GM23248 (cell line): ENCODE data around the gene CYB5D1. TPM values are rescaled to one million over a fixed set of nuclear protein-coding genes. Genes with fewer than 3 reads are reported as not detected.
A peak's percentile ranks its signal among the peaks of the same experiment; 100 is the strongest.

Source experiments
- DNase-seq: peaks from one replicate; pipeline ENCODE4 v3.0.0-alpha.2; 2015
- H2AFZ ChIP-seq: fragments of 200-600 bp; sonication (generic); 2 replicates; pipeline ENCODE4 v1.6.1; 2016; ENCODE audit warnings: antibody characterized with exemption
- H3F3A ChIP-seq: fragments of 200-600 bp; sonication (generic); 2 replicates; pipeline ENCODE4 v1.6.1; 2016; ENCODE audit warnings: mild to moderate bottlenecking, antibody characterized with exemption, mixed run types; ENCODE audit not compliant: insufficient read depth
- H3K27ac ChIP-seq: fragments of 200-600 bp; sonication (generic); 2 replicates; pipeline ENCODE4 v1.5.1; 2016; ENCODE audit warnings: mild to moderate bottlenecking
- H3K27me3 ChIP-seq: fragments of 200-600 bp; sonication (generic); replicated peaks from 2 replicates; pipeline ENCODE4 v1.6.1; 2016; ENCODE audit warnings: mild to moderate bottlenecking; ENCODE audit not compliant: insufficient read depth
- H3K36me3 ChIP-seq: fragments of 200-600 bp; sonication (generic); 2 replicates; pipeline ENCODE4 v1.6.1; 2016; ENCODE audit warnings: low read depth, mild to moderate bottlenecking
- H3K4me1 ChIP-seq: fragments of 200-600 bp; sonication (generic); 2 replicates; pipeline ENCODE4 v1.6.1; 2016; ENCODE audit warnings: mild to moderate bottlenecking; ENCODE audit not compliant: insufficient read depth
- H3K4me2 ChIP-seq: fragments of 200-600 bp; sonication (generic); one replicate; pipeline ENCODE4 v1.6.1; 2016; ENCODE audit warnings: mild to moderate bottlenecking; ENCODE audit not compliant: unreplicated experiment
- H3K4me3 ChIP-seq: fragments of 200-600 bp; sonication (generic); 2 replicates; pipeline ENCODE4 v1.5.1; 2016; ENCODE audit warnings: mild to moderate bottlenecking
- H3K79me2 ChIP-seq: fragments of 200-600 bp; sonication (generic); 2 replicates; pipeline ENCODE4 v1.6.1; 2016; ENCODE audit warnings: mild to moderate bottlenecking; ENCODE audit not compliant: insufficient read depth
- H3K9ac ChIP-seq: fragments of 200-600 bp; sonication (generic); 2 replicates; pipeline ENCODE4 v1.6.1; 2016; ENCODE audit warnings: mild to moderate bottlenecking
- H3K9me2 ChIP-seq: fragments of 200-600 bp; sonication (generic); 2 replicates; pipeline ENCODE4 v1.6.1; 2016; ENCODE audit warnings: mixed run types, mild to moderate bottlenecking, moderate library complexity; ENCODE audit not compliant: insufficient read depth
- H3K9me3 ChIP-seq: fragments of 200-600 bp; sonication (generic); one replicate; pipeline ENCODE4 v1.6.1; 2017; ENCODE audit warnings: low read depth
- H4K20me1 ChIP-seq: fragments of 200-600 bp; sonication (generic); 2 replicates; pipeline ENCODE4 v1.6.0; 2016; ENCODE audit not compliant: insufficient read depth
- EZH2 ChIP-seq: fragments of 200-600 bp; sonication (generic); IDR thresholded peaks from 2 replicates; pipeline ENCODE4 v1.6.1; 2018; ENCODE audit warnings: antibody characterized with exemption, mild to moderate bottlenecking; ENCODE audit not compliant: insufficient read depth, poor library complexity, severe bottlenecking
- EZH2phosphoT487 ChIP-seq: fragments of 200-600 bp; sonication (generic); IDR thresholded peaks from 2 replicates; pipeline ENCODE4 v1.6.1; 2018; ENCODE audit warnings: antibody characterized with exemption, moderate library complexity, mild to moderate bottlenecking, low read depth; ENCODE audit not compliant: insufficient read depth
- WGBS, 2 experiments: methylation state at CpG; one replicate each; pipeline ENCODE4 v1.1.6; 2015 to 2017; ENCODE audit warnings: low lambda C conversion rate in 2 of 2, low coverage in 1 of 2; ENCODE audit errors: missing lambda C conversion rate in 2 of 2; 5-methylcytosine and 5-hydroxymethylcytosine counted together
- in situ Hi-C: fragments of 300-500 bp; cut with MboI; formaldehyde crosslinking; loops from 2 replicates; pipeline ENCODE4 v1.15.0; 2020
- polyA plus RNA-seq: library from polyadenylated mRNA; unstranded; fragments of >200 nt; fragmentation: Nextera tagmentation; extraction: Ambion mirVana; gene quantifications from 2 replicates; pipeline ENCODE4 v1.2.1, GENCODE V29; 2016
- total RNA-seq: library from RNA; depleted of rRNA; stranded (reverse); fragments of >200 nt; shearing (Covaris generic); gene quantifications from 2 replicates; pipeline ENCODE4 v1.2.3, GENCODE V29; 2014

The CYB5D1 gene
- total and polyA plus RNA-seq, 2 experiments from 2014 or later: 9.9 to 11.0 TPM

GRCh38 chr17:7893187-7893880 lies 35.5 kb downstream of the CYB5D1 start:
- Histone ChIP-seq H3K9me2 (no peaks in the 10 kb centered on the region), H2AFZ (no peak overlapping the region), H4K20me1 (no peaks in the 10 kb centered on the region), H3K27ac (no peak overlapping the region), H3K4me1 (peaks cover 15% of the 10 kb centered on the region), H3F3A (peaks cover 12% of the 10 kb centered on the region), H3K4me3 (no peak overlapping the region), H3K27me3 (no peaks in the 10 kb centered on the region), H3K9ac (no peak overlapping the region), H3K4me2 (no peak overlapping the region), H3K79me2 (peaks cover 27% of the 10 kb centered on the region), H3K9me3 (no peaks in the 10 kb centered on the region), H3K36me3 (peaks cover 14% of the 10 kb centered on the region)
- WGBS, 2 experiments: 94 to 97% methylated on average over 11 to 15 of the region's 15 CpGs
- no peak for DNase-seq
- TF ChIP-seq EZH2phosphoT487 (no peak), EZH2 (no peak)
- in situ Hi-C loops: no loop called here

- no peaks in the 10 kb centered on the region for H3K9me2 ChIP-seq
- H4K20me1 ChIP-seq: no peaks in the 10 kb centered on the region
- 0 out of 2 replicates have a peak, but pooled peaks cover 6% of the 10 kb centered on the region for H3F3A ChIP-seq
- H3K27ac ChIP-seq: no peak overlapping the region
- H3K9me3 ChIP-seq: no peaks in the 10 kb centered on the region
- peaks cover 6% of the 10 kb centered on the region for H3K4me1 ChIP-seq
- TF ChIP-seq EZH2phosphoT487: no peak
- TF ChIP-seq EZH2: no peak
- peaks cover 15% of the 10 kb centered on the region for H3K36me3 ChIP-seq
- H3K4me2 ChIP-seq: no peak overlapping the region
- in situ Hi-C loops: no loop called here
- DNase-seq: no peak
- H3K9ac ChIP-seq: no peak overlapping the region
- 93 to 95% methylated on average over 8 to 9 of the region's 9 CpGs for WGBS, 2 experiments
- no peak overlapping the region for H3K4me3 ChIP-seq
- H3K27me3 ChIP-seq: no peaks in the 10 kb centered on the region
- H3K79me2 ChIP-seq: peaks cover 18% of the 10 kb centered on the region
- H2AFZ ChIP-seq: no peak overlapping the region
Measured at GRCh38 chr17:7894226-7894625, 36.4 kb downstream of the CYB5D1 start.

- 88 to 90% methylated on average over 4 to 8 of the region's 8 CpGs for WGBS, 2 experiments
- Histone ChIP-seq H3K4me2 (no peak overlapping the region), H3K4me3 (no peak overlapping the region), H3K9me3 (no peaks in the 10 kb centered on the region), H3K9ac (no peak overlapping the region), H4K20me1 (no peaks in the 10 kb centered on the region), H3K9me2 (no peaks in the 10 kb centered on the region), H3K79me2 (peaks cover 12% of the 10 kb centered on the region), H3K27me3 (no peaks in the 10 kb centered on the region), H3K36me3 (peaks cover 21% of the 10 kb centered on the region), H3K4me1 (no peaks in the 10 kb centered on the region; the same call in 1 of the 2 replicates), H3F3A (no peaks in the 10 kb centered on the region), H2AFZ (no peak overlapping the region), H3K27ac (no peak overlapping the region)
- no peak for TF ChIP-seq EZH2
- TF ChIP-seq EZH2phosphoT487: no peak
- no peak for DNase-seq
- in situ Hi-C loops: no loop called here
Measured at GRCh38 chr17:7894866-7895265, 37.1 kb downstream of the CYB5D1 start.

GRCh38 chr17:7897090-7897489 lies 39.3 kb downstream of the CYB5D1 start:
- Histone ChIP-seq H2AFZ (no peak overlapping the region), H3K79me2 (no peaks in the 10 kb centered on the region), H3K9me2 (no peaks in the 10 kb centered on the region), H3K36me3 (peaks cover 29% of the 10 kb centered on the region; the same call in 1 of the 2 replicates), H3K4me2 (no peak overlapping the region), H4K20me1 (no peaks in the 10 kb centered on the region), H3K9me3 (no peaks in the 10 kb centered on the region), H3K4me3 (no peak overlapping the region), H3K4me1 (no peaks in the 10 kb centered on the region), H3K27ac (no peak overlapping the region), H3K9ac (peak overlapping the region; percentile 18; the same call in 1 of the 2 replicates), H3F3A (no peaks in the 10 kb centered on the region), H3K27me3 (no peaks in the 10 kb centered on the region)
- TF ChIP-seq EZH2 (no peak), EZH2phosphoT487 (no peak)
- in situ Hi-C loops: no loop called here
- 80 to 85% methylated on average over 13 of the region's 13 CpGs for WGBS, 2 experiments
- DNase-seq: no peak
